GM19395 (cell line): ENCODE results near the gene ATP2A1.
"Not testable (repeated sequence)": the region's sequence is repeated elsewhere in the genome, so short reads cannot be mapped to it uniquely, and the experiment has no call there.

ENCODE experiments used
- ATAC-seq: cut with Tn5 transposase; IDR thresholded peaks from one replicate; pipeline ENCODE4 v1.9.1; 2021; ENCODE audit warnings: mild to moderate bottlenecking, moderate library complexity; ENCODE audit not compliant: unreplicated experiment

ATP2A1 gene

DNA sequence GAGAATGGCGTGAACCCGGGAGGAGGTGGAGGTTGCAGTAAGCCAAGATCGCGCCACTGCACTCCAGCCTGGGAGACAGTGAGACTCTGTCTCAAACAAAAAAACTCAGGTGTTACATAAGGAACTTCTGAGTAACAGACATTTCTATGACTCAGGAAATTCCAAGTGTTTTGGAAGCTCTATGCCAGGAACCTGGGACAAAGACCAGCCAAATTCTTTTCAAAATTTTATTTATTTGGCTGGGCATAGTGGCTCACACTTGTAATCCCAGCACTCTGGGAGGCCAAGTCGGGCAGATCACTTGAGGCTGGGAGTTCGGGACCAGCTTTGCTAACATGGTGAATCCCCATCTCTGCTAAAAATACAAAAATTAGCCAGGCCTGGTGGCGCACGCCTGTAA, 19.9 kb upstream of the ATP2A1 start:
- ATAC-seq: no peak

GRCh38 chr16:28859326-28859725, 19.0 kb upstream of the ATP2A1 start:
- no peak for ATAC-seq

GRCh38 chr16:28863929-28864793, 14.1 kb upstream of the ATP2A1 start:
- no peak for ATAC-seq

DNA sequence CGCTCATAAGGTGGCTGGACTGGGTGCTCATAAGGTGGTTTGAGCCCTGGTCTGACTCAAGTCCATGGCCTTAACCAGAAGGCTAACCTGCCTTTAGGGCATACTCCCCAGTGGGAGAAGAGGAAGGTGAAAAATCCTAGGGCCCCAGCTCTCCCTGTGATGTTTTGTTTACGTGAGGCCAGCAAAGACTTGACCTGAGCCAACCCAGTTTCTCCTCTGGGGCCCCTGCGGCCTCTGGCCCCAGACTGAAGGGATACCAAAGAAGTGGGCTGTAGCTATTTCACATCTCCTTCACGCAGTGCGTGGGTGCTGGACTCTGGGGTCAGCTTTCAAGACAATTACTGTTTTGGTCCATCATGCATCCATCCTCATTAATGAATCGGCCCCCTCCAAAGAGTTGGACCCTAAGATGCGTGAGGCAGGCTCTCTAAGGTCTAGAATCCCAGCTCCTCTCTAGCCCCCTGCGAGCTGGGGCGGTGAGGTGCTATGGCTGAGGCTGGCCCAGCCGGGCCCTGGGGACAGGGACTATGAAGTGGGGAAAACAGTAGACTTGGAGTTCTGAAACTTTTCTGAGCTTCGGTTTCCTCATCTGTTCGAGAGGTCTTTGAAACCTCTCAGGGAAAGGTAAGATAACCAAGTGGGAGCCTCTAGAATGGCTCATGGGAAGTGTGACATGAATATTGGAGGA, 13.1 kb upstream of the ATP2A1 start:
- ATAC-seq: no peak

- ATAC-seq: no peak
Measured at GRCh38 chr16:28865722-28866453, 12.4 kb upstream of the ATP2A1 start.

GRCh38 chr16:28866454-28866804, 11.9 kb upstream of the ATP2A1 start:
- no peak for ATAC-seq

GRCh38 chr16:28867241-28867640, 11.0 kb upstream of the ATP2A1 start:
- no peak for ATAC-seq

DNA sequence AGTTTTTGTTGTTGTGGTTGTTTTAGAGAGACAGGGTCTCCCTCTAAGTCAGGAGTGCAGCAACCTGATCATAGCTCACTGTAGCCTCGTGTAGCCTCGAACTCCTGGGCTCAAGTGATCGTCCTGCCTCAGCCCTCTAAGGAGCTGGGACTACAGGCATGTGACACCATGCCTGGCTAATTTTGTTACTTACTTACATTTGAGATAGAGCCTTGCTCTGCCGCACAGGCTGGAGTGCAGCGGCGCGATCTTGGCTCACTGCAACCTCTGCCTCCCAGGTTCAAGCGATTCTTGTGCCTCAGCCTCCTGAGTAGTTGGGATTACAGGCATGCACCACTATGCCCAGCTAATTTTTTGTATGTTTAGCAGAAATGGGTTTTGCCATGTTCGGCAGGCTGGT, 10.6 kb upstream of the ATP2A1 start:
- ATAC-seq: not testable (repeated sequence)

GRCh38 chr16:28869201-28869600, 9.1 kb upstream of the ATP2A1 start:
- ATAC-seq: no peak

DNA sequence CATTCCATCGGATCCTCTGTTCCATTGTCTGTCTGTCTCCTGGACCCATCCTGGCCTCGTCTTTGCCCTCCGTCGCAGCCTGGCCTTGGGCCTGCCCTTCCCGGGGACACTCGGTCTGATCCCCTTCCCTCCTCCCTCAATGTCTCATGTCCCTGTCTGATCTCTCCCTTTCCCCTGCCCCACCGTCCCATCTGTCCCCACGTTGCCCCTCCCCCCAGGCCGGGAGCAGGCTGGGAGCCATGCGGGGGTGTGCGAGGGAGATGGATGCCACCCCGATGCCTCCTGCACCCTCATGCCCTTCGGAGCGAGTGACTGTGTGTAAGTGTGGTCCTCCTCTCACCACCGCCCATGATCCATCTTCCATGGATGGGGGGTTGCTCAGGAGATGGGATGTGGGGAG, 5.3 kb upstream of the ATP2A1 start:
- no peak for ATAC-seq

- ATAC-seq: no peak
Measured at GRCh38 chr16:28873543-28874201, 4.6 kb upstream of the ATP2A1 start.

GRCh38 chr16:28874406-28874805, 3.9 kb upstream of the ATP2A1 start:
- ATAC-seq: no peak

DNA sequence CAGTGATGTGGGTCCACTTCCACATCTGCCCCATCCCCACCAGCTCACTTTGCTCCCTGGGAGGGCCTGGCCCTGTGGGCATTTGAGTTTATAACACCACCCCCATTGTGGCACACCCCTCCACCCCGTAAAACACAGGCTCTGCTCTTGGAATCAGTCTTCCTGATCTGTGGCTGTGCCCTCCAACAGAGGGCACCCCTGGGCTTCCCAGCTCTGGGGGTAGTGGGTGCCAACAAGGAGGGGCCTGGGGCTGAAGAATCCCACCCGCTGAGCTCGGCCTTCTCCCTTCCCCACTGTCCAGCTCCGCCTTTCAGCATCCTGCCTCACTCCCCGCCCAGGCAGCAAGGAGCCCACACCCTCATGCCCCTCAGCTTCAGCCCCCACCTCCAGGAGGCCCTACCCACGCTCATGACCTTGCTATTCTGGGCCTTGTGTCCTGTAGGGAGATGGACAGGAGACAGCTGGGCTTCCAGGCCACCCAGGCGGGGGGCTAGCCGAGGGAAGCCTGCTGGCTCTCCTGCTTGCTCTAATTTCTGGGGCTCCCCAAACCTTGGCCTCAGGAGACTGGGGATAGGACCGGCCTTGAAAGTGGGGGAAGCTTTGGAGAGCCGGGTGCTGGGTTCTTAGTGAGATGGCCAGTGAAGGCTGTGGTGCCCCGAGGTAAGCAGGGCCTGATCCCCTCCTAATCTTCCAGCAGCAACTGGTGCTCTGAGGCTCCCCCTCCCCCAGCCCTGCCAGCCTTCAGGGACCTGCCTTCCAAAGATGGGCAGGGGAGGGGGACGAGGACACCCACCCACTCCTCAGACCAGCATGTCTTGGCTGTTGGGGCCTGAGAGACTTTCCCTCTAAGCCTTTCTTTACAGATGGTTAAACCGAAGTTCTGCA, 2.9 kb upstream of the ATP2A1 start:
- ATAC-seq: no peak

DNA sequence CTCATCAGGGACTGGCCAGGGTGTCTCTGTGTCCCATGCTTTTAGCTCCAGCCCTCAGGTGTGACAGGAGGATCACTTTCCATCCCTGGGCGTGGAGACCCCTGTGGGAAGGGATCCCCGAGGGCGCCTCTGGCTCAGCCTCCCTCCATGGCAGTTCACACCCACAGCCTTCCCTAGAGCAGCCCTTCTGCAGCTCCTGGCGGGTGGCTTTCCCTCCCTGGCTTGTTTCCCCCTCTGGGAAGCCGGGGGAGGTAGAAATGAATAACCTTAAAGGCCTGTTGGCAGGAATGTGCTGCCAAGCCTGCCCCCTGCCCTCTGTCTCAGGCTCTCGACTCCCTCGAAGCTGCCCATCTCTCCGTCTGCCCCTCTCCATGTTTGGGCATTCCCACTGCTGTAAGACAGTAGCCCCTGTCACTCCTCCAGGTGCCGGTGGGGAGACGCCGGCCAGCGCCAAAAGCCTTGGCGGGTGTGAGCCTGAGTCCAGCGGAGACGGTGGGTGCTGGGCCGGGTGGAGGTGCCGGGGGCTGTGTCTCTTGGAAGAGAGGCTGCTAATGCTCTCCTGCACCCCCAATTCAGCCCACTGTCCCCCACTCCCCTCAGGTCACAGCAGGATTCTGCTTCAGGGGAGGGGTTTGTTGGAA, 2.1 kb upstream of the ATP2A1 start:
- no peak for ATAC-seq

DNA sequence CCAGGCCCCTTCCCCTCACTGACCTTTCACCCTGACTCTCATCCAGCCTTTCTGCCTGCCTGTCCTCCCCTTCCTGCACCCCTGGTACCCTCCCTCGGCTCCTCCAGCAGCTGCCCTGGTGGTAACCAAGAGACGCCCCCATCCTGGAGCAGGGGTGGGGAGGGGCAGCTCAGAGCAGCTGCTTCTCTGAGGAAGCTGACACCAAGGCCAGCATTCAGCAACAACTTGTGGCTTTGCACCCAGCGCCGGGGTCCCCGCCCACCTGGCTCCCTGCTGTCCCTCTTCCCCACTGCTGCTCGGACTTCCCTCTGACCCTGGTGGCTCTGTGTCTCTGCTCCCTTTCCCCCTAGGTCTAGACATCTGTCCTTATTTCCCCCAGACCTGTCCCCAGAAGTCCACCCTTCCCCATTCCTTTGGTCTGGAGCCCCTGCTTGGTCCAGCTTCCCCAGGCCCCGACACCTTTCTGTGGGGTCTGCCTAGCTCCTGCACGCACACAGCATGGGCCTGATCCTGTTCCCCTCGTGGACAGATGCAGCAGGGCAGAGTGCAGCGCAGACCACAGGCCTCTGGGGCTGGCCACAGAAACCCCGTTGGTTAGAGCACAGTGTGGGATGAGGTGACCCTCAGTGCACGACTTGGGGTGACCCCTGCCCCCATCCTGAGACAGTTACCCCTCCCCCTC, 1.2 kb upstream of the ATP2A1 start:
- ATAC-seq: no peak

GRCh38 chr16:28877655-28878000, 660 bp upstream of the ATP2A1 start:
- ATAC-seq: no peak

- ATAC-seq: peak; percentile 45
Measured at GRCh38 chr16:28879261-28879840, 1.1 kb downstream of the ATP2A1 start.

DNA sequence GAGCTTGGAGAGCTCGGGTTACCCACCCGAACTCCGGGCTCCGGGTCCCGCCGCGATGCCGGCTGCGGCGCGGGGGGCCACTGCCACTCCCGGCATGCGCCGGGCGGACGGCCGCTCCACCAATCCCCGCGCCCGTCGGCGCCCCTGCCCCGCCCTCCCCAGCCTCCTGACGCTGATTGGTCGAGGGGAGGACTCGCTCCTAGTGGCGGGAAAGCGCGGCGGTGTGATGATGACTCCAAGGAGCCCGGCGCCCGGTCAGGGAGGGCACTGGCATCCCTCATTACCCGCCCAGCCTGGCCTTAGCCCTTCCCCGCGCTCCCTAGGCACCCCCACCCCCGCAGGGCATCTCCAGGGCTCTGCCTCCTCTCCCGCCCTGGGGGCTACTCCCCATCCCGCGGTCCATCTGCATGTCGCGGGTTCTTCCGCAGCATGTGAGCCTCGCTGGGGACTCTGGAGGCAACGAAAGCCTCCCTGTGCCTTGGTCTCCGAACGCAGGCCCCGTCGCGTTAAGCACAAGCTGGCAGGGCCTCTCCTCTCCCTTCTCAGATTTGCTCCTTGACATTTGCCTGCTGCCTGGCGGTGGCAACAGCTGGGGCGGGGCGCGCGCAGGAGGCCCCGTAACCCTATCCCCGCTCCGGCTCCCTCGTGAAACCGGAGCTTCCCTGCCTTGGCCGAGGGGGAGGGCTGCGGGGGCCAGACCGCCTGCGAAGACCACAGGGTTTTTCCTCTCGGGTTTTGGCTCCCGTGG, 1.7 kb downstream of the ATP2A1 start:
- ATAC-seq: peak; percentile 81
